Measurements from ENCODE around the gene PDIA5. TPM values are rescaled to one million over a fixed set of nuclear protein-coding genes. Genes with fewer than 3 reads are reported as not detected.

The PDIA5 gene
- total RNA-seq, 1 donor from 2014 or later = 3.1 TPM

GRCh38 chr3:123122057-123122456 is 55.2 kb downstream of the PDIA5 start:
- DNase-seq = no peak

GRCh38 chr3:123122525-123123315 is 55.9 kb downstream of the PDIA5 start:
- DNase-seq = no peak

- no peak for DNase-seq
These were observed 57.1 kb downstream of the PDIA5 start for GRCh38 chr3:123123716-123124616.

- peak; percentile 22 for DNase-seq
These were observed 58.1 kb downstream of the PDIA5 start for GRCh38 chr3:123124971-123125370.

GRCh38 chr3:123126031-123126430 is 59.2 kb downstream of the PDIA5 start:
- DNase-seq = no peak

GRCh38 chr3:123126653-123127052 is 59.8 kb downstream of the PDIA5 start:
- no peak for DNase-seq

GRCh38 chr3:123129092-123129491 is 62.3 kb downstream of the PDIA5 start:
- no peak for DNase-seq

- no peak for DNase-seq
These were observed 62.7 kb downstream of the PDIA5 start for GRCh38 chr3:123129532-123129931.

GRCh38 chr3:123130079-123130750 is 63.4 kb downstream of the PDIA5 start:
- DNase-seq = no peak

GRCh38 chr3:123134671-123135070 is 67.8 kb downstream of the PDIA5 start:
- DNase-seq = no peak

- no peak for DNase-seq
These were observed 70.2 kb downstream of the PDIA5 start for GRCh38 chr3:123137001-123137400.

GRCh38 chr3:123138839-123139444 is 72.1 kb downstream of the PDIA5 start:
- DNase-seq = no peak

GRCh38 chr3:123139522-123139921 is 72.7 kb downstream of the PDIA5 start:
- DNase-seq = no peak

- DNase-seq = no peak
These were observed 73.7 kb downstream of the PDIA5 start for GRCh38 chr3:123140550-123140949.

- DNase-seq = no peak
These were observed 74.5 kb downstream of the PDIA5 start for GRCh38 chr3:123141276-123141675.

GRCh38 chr3:123143669-123144411 is 77.0 kb downstream of the PDIA5 start:
- DNase-seq = no peak

GRCh38 chr3:123147754-123148535 is 81.1 kb downstream of the PDIA5 start:
- DNase-seq = no peak

GRCh38 chr3:123148772-123149171 is 81.9 kb downstream of the PDIA5 start:
- no peak for DNase-seq

GRCh38 chr3:123149525-123149924 is 82.7 kb downstream of the PDIA5 start:
- no peak for DNase-seq

GRCh38 chr3:123150449-123151215 is 83.8 kb downstream of the PDIA5 start:
- DNase-seq = no peak
